Pulmonary artery endothelial cell (primary cell): ENCODE results near the gene SLC16A11. TPM values are rescaled to one million over a fixed set of nuclear protein-coding genes. Genes with fewer than 3 reads are reported as not detected.
"Not testable (repeated sequence)": the region's sequence is repeated elsewhere in the genome, so short reads cannot be mapped to it uniquely, and the experiment has no call there.

Experiments
- DNase-seq: peaks from one replicate; pipeline ENCODE4 v3.0.0-alpha.2; 2011; ENCODE audit warnings: low read depth, low spot score
- total RNA-seq: library from RNA; depleted of rRNA; stranded (reverse); fragments of >200 nt; gene quantifications from 2 replicates; pipeline ENCODE4 v1.2.3, GENCODE V29; 2014

The SLC16A11 gene
- total RNA-seq, 1 donor from 2014 or later, result 0.26 TPM

- no peak for DNase-seq
Measured at GRCh38 chr17:7011415-7011814, 32.5 kb downstream of the SLC16A11 start.

DNA sequence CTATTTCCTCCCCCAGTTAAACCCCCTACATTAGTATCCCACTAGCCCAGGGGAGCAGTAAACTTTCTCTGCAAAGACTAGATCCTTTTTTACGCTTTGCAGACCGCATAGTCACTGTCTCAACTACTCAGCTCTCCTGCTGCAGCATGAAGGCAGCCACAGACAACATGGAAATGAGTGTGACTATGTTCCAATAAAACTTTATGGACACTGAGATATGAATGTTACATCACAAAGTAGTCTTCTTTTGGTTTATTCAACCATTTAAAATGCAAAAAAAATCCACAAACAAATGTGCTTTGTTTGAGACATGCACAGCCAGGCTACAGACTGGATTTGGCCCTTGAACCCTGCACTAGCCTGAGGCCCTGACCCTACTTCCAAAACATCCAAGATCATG, 33.4 kb downstream of the SLC16A11 start:
- no peak for DNase-seq

- no peak for DNase-seq
Measured at GRCh38 chr17:7007143-7007542, 36.7 kb downstream of the SLC16A11 start.

DNA sequence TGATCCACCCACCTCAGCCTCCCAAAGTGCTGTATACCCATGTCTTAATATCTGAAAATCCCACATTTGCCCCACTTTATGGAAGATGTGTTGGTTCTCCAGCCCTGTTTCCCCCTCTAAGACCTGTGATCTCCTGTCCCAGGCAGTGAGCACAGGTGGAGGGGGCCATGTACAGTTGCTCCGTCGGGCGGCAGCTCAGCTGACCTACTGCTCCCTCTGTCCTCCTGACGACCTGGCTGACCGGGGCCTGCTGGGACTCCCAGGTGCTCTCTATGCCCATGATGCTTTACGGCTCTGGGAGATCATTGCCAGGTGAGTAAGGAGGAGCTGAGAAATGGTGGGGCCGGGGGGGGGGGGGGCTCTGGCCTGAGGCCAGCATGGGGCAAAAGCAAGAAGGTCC, 38.2 kb downstream of the SLC16A11 start:
- no peak for DNase-seq

DNA sequence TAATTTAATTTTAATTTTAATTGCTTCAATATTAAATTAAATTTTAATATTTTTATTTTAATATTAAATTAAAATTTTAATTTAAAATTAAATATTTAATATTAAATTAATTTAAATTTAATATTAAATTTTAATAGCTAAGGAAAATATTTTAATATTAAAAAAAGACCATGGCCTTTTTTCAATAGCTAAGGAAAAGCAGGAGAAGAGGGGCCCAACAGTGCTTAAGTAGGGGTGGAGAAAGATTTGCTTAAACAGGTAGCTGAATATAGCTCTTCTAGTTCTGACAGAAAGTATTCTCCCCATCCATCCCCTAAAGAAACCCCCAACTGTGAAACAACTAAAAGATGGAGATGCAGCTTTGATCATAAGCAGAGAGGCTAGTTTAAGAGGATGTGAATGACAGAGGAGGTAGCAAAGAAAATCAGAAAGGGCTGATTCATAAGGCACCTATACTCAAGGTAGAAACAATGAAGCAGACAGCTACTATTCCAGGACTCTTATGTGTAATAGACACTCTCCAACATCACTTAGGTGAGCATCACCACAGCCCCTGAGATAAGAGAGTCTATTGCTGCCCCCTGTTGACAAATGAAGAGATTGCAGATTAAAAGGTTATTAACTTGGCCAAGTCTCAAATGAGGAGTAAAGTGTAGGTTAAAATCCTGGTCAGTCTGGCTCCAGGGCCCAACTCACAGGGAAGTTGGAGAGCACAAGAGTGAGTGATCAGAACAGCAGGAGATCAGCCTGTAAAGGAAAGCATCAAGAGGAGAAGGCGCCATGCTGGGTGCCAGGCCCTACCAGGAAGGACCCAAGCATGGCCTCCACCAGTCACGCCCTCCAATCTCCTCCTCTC, 39.3 kb downstream of the SLC16A11 start:
- DNase-seq, result no peak

DNA sequence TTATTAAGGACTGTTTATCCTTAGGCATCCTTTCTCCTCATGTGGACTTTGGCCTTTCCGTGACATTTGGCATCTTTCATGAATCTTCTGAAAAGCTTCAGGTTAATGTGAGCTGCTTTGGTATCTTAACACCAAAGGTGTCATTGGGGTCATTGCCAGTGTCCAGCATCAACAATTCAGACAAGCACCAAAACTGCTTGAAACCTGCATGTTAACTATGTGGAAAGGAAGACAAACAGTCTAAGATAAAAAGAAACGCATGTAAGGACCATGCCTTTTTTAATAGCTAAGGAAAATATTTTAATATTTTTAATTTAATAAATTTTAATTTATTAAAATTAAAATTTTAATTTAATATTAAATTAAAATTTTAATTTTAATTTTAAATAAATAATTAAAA, 40.1 kb downstream of the SLC16A11 start:
- DNase-seq, result no peak

GRCh38 chr17:7002288-7003047, 41.4 kb downstream of the SLC16A11 start:
- DNase-seq, result no peak

DNA sequence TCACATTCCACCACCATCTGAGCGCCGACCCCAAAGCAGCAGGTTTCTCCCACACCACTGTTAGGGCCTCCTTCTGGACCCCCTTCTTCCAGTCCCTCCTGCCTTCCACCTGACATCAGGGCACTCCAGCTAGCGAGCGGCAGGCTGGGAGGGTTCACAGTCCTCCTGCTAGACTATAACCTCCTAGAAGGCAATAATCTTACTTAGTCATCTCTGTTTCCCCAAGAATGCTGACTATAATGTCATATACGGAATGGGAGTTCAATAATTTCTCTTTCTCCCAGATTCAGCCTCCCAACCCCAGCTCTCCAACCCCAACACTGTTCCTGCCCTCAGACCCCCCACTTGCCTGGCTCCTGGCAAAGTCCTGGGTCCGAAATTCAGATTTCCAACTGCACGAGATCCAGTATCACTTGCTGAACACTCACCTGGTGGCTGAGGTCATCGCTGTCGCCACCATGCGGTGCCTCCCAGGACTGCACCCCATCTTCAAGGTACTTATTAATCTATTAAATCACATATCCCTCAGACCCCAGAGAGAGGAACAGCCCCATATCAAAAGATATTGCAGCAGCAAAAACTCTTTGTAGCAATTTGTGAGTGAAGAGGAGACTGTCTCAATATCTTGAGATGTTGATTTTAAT, 42.5 kb downstream of the SLC16A11 start:
- no peak for DNase-seq

DNA sequence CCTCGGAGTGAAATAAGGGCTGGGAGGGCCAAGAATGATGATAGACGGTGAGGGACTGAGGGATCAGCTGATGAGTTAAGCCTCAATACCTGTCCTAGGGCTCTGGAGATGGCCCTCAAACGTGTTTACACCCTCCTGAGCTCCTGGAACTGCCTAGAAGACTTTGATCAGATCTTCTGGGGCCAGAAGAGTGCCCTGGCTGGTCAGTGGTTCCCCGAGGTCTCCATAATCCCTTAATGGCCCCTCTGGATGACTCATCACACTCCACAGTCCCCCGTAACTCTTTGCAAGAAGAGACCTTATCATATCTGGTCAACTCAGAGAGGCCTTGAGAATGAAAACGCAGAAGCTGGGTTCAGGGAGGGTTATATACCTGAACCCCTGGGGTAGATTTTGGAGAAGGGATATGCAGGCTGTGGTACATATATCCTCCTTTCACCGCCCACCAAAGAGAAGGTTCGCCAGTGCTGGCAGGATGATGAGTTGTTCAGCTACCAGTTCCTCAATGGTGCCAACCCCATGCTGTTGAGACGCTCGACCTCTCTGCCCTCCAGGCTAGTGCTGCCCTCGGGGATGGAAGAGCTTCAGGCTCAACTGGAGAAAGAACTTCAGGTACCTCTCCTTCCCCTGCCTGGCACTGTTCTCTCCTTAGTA, 44.9 kb downstream of the SLC16A11 start:
- no peak for DNase-seq

GRCh38 chr17:6997171-6997570, 46.7 kb downstream of the SLC16A11 start:
- DNase-seq, result no peak

GRCh38 chr17:6996256-6997011, 47.5 kb downstream of the SLC16A11 start:
- DNase-seq, result no peak

GRCh38 chr17:6995500-6996255, 48.2 kb downstream of the SLC16A11 start, which contains the start of gene ALOX12:
Gene ALOX12, plus strand, starts transcription at chr17:6996049. Its CDS starts 69 bp downstream, at chr17:6996118.
- DNase-seq, result no peak

DNA sequence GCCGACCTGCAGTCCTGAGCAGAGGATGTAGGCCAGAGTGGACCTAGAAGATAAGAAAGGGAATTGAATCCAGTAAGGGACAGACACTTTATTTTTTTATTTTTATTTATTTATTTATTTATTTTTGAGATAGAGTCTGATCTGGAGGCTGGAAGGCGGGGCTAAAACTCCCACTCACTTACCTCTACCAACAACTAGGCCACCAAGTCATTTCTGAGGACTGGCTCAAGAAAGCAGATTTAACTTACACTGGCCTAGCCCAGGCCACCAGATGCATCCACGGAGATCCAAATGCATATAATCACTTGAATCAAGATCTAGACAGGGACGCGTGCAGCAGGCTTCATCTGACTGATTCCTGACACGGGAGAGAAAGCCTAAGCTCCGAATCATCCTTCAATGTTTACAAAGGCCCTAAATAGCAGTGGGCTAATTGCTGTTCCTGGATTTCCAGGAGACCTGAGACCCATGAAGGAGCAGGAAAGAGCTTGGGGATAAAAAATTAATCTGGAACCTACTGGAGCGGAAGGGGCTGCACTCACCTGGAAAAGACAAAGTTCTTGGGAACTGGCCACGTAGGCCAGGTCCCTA, 49.1 kb downstream of the SLC16A11 start:
- DNase-seq, result no peak

- no peak for DNase-seq
Measured at GRCh38 chr17:6994118-6994598, 49.7 kb downstream of the SLC16A11 start.

DNA sequence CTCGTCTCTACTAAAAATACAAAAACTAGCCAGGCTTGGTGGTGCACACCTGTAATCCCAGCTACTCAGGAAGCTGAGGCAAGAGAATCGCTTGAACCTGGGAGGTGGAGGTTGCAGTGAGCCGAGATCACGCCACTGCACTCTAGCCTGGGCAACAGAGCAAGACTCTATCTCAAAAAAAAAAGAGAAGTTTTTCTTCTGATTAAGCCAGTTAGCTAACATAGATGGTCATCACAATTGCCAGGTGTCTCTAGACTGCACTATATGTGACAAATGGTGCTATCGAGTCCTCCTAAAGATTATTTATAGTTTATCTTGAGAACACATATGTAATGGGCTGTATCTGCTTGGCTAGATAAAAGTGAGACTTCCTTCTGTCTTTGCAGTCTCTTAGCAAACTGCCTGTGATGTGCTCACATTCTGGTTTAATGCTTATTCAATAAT, 50.3 kb downstream of the SLC16A11 start:
- not testable (repeated sequence) for DNase-seq
